GM12872 (cell line): ENCODE results near the gene SNAP29.

Experiments used
- CTCF ChIP-seq: IDR thresholded peaks from 3 replicates; pipeline ENCODE4 v1.5.1; 2011; ENCODE audit warnings: low read depth, mild to moderate bottlenecking, low read length, moderate library complexity; ENCODE audit not compliant: insufficient read depth

SNAP29 gene

GRCh38 chr22:20933910-20934309, 75.1 kb downstream of the SNAP29 start:
- TF ChIP-seq CTCF = no peak

GRCh38 chr22:20937031-20937793, 78.4 kb downstream of the SNAP29 start:
- TF ChIP-seq CTCF = no peak

GRCh38 chr22:20937794-20938671, 79.2 kb downstream of the SNAP29 start:
- TF ChIP-seq CTCF = no peak

GRCh38 chr22:20940186-20940651, 81.4 kb downstream of the SNAP29 start:
- no peak for TF ChIP-seq CTCF
